PC-3 (cell line): ENCODE results near the gene MYBPC3. TPM values are rescaled to one million over a fixed set of nuclear protein-coding genes. Genes with fewer than 3 reads are reported as not detected.

Experiments
- ATAC-seq: fragments of 200-7000 bp; cut with Tn5 transposase; 2 replicates; pipeline ENCODE4 v1.9.1; 2020; ENCODE audit warnings: mild to moderate bottlenecking, moderate library complexity
- BruUV-seq: library from RNA; stranded (reverse); fragments of 400-500 nt; replicated peaks from 2 replicates; lab custom pipeline; 2021; lab: Mats Ljungman, UMichigan
- CTCF ChIA-PET: fragments of 300-600 bp; sonication (Branson Sonifier 250); formaldehyde crosslinking; loops from one replicate; lab custom pipeline; 2022; ENCODE audit warnings: antibody characterized with exemption; lab: Charles Lee
- POLR2A ChIA-PET: fragments of 300-600 bp; sonication (Branson Sonifier 250); formaldehyde crosslinking; loops from one replicate; lab custom pipeline; 2022; ENCODE audit warnings: antibody characterized with exemption; ENCODE audit not compliant: unreplicated experiment; lab: Charles Lee
- DNase-seq: peaks from one replicate; pipeline ENCODE4 v3.0.0-alpha.2; 2015
- H2AFZ ChIP-seq: fragments of 300-600 bp; sonication (generic); 2 replicates; pipeline ENCODE4 v1.6.0; 2016; ENCODE audit warnings: antibody characterized with exemption, low read length
- H3F3A ChIP-seq: fragments of 300-600 bp; sonication (generic); one replicate; pipeline ENCODE4 v1.6.0; 2017; ENCODE audit warnings: antibody characterized with exemption, low read length, control low read depth, mild to moderate bottlenecking; ENCODE audit not compliant: unreplicated experiment
- H3K27ac ChIP-seq: fragments of 300-600 bp; sonication (generic); 2 replicates; pipeline ENCODE4 v1.5.1; 2016; ENCODE audit warnings: mild to moderate bottlenecking, low read length
- H3K27me3 ChIP-seq: fragments of 300-600 bp; sonication (generic); 2 replicates; pipeline ENCODE4 v1.6.1; 2016; ENCODE audit warnings: low read length, mixed read lengths
- H3K36me3 ChIP-seq: fragments of 300-600 bp; sonication (generic); 2 replicates; pipeline ENCODE4 v1.6.1; 2016; ENCODE audit warnings: low read depth, mixed run types, low read length, mixed read lengths
- H3K4me1 ChIP-seq: fragments of 300-600 bp; sonication (generic); 2 replicates; pipeline ENCODE4 v1.5.1; 2016; ENCODE audit warnings: low read length; ENCODE audit not compliant: insufficient read depth
- H3K4me2 ChIP-seq: fragments of 300-600 bp; sonication (generic); 2 replicates; pipeline ENCODE4 v1.6.0; 2016; ENCODE audit warnings: low read length
- H3K4me3 ChIP-seq: fragments of 300-600 bp; sonication (generic); 2 replicates; pipeline ENCODE4 v1.5.1; 2016; ENCODE audit warnings: mild to moderate bottlenecking, low read length, mixed read lengths
- H3K79me2 ChIP-seq: fragments of 300-600 bp; sonication (generic); 2 replicates; pipeline ENCODE4 v1.6.1; 2017; ENCODE audit warnings: low read length, mixed read lengths
- H3K9ac ChIP-seq: fragments of 300-600 bp; sonication (generic); 2 replicates; pipeline ENCODE4 v1.6.0; 2016; ENCODE audit warnings: mild to moderate bottlenecking, low read length
- H3K9me2 ChIP-seq: fragments of 300-600 bp; sonication (generic); replicated peaks from 2 replicates; pipeline ENCODE4 v1.6.1; 2016; ENCODE audit warnings: mixed run types, low read length, mixed read lengths
- H3K9me3 ChIP-seq: fragments of 300-600 bp; sonication (generic); 2 replicates; pipeline ENCODE4 v1.6.1; 2016; ENCODE audit warnings: low read length, mixed read lengths
- H4K20me1 ChIP-seq: fragments of 300-600 bp; sonication (generic); 2 replicates; pipeline ENCODE4 v1.6.1; 2016; ENCODE audit warnings: low read length, mixed read lengths
- EZH2 ChIP-seq: fragments of 300-600 bp; sonication (generic); IDR thresholded peaks from one replicate; pipeline ENCODE4 v1.6.1; 2017; ENCODE audit warnings: antibody characterized with exemption, mild to moderate bottlenecking, low read length; ENCODE audit not compliant: unreplicated experiment
- EZH2phosphoT487 ChIP-seq: fragments of 300-600 bp; sonication (generic); IDR thresholded peaks from 2 replicates; pipeline ENCODE4 v1.6.1; 2018; ENCODE audit warnings: mild to moderate bottlenecking, antibody characterized with exemption, low read length, borderline replicate concordance
- intact Hi-C: fragments of 100-400 bp; cut with micrococcal nuclease; formaldehyde crosslinking; loops from 2 replicates; pipeline ENCODE4 v1.9.0; 2023
- total RNA-seq: library from RNA; depleted of rRNA; stranded (reverse); fragments of >200 nt; gene quantifications from 2 replicates; pipeline ENCODE4 v1.2.3, GENCODE V29; 2014
- TF ChIP-seq, protein P1 (sequence below): fragments of 300-600 bp; sonication (generic); conservative IDR thresholded peaks from 2 replicates; pipeline ENCODE4 v1.5.1; 2017; ENCODE audit warnings: antibody characterized with exemption, low read depth, mild to moderate bottlenecking, low read length

MYBPC3 gene
- total RNA-seq, 1 experiment from 2014 or later, result not detected

DNA sequence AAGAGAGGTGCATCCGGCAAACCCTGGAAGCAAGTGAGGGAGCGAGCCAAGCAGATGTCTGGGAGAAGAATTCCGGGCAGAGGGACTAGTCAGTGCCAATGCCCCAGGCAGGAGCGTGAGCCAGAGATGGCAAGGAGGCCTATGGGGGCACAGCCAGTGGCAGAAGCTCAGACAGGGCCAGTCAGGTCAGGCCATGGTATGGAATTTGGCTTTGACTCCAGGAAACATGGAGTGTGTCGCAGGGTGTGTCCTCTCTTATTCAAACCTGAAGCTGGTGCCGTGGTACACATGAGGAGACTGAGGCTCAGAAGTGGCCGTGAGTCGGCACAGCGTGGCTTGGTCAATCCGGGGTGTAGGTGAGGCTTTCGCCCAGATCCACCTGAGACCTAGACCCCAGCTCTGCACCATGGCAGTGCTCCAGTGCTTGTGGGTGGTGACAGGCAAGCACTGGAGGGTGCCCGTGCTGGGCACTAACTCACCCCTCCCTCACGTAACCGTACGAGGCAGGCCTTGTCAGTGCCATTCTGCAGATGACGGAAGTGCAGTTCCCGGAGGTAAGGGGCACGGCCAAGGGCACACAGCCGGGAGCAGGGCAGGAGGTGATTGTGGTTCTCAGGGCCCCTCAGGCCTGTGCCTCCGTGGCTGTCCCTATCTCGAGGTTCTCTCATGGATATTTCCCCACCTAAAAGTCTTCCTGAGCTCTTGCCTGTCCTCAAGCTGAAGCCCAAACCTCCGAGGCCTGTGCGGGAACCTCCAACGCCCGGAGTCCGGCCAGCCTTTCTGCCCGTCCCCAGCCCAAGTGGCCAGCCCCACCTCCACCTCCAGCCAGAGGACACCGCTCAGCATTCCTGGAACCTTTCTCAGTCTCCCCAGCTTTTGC is 36.4 kb upstream of the MYBPC3 start:
- no peak overlapping the region for H3K4me3 ChIP-seq
- no peaks in the 10 kb centered on the region for H3K27me3 ChIP-seq
- no TSS peak for BruUV-seq
- no peaks in the 10 kb centered on the region for H3K9me3 ChIP-seq
- ATAC-seq, result no peak
- H2AFZ ChIP-seq, result no peak overlapping the region
- CTCF ChIA-PET, result no interaction called here
- intact Hi-C loops, result no loop called here
- H3K36me3 ChIP-seq, result no peaks in the 10 kb centered on the region
- no peaks in the 10 kb centered on the region for H3K79me2 ChIP-seq
- no peaks in the 10 kb centered on the region for H3K9me2 ChIP-seq
- no peaks in the 10 kb centered on the region for H3K4me1 ChIP-seq
- H3K4me2 ChIP-seq, result no peak overlapping the region
- H3F3A ChIP-seq, result no peaks in the 10 kb centered on the region
- TF ChIP-seq, protein P1, sequence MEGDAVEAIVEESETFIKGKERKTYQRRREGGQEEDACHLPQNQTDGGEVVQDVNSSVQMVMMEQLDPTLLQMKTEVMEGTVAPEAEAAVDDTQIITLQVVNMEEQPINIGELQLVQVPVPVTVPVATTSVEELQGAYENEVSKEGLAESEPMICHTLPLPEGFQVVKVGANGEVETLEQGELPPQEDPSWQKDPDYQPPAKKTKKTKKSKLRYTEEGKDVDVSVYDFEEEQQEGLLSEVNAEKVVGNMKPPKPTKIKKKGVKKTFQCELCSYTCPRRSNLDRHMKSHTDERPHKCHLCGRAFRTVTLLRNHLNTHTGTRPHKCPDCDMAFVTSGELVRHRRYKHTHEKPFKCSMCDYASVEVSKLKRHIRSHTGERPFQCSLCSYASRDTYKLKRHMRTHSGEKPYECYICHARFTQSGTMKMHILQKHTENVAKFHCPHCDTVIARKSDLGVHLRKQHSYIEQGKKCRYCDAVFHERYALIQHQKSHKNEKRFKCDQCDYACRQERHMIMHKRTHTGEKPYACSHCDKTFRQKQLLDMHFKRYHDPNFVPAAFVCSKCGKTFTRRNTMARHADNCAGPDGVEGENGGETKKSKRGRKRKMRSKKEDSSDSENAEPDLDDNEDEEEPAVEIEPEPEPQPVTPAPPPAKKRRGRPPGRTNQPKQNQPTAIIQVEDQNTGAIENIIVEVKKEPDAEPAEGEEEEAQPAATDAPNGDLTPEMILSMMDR, result no peak
- TF ChIP-seq EZH2phosphoT487 (no peak), EZH2 (no peak)
- no peak for DNase-seq
- POLR2A ChIA-PET, result no interaction called here
- no peaks in the 10 kb centered on the region for H4K20me1 ChIP-seq
- no peak overlapping the region for H3K27ac ChIP-seq
- H3K9ac ChIP-seq, result no peak overlapping the region

DNA sequence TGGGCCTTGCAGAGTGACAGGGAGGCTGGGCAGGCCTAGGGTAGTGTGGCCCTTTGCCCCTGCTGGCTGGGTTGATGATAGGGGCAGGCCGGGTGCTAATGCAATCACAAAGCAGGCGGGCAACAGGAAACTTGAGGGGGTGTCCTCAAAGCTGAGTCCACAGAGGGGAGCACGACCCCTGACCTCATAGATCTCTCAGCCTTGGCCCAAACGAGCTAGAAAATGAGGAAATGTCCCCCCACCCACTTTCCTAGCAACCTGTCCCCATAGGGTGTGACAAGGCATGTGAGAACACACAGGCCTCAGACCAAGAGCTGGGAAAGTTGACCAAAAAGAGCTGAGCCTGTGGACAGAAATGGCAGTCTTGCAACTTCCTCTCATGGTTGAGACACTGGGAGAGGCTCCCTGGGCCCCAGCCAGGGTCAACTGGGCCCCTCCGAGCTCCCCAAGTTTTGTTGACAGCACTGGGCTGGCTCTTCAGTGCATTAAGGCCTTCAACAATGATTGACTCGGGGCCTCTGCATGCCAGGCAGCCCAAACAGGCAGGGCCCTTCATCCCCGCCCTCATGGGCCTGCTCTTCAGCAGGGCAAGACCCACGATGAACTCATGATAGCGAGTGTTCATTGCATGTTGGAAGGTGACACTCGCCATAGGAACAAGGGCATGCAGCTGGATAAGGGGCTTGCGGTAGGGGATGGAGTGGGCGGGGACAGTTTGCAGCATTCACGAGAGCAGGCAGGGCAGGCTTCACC is 35.6 kb upstream of the MYBPC3 start:
- no peaks in the 10 kb centered on the region for H3K4me1 ChIP-seq
- no peaks in the 10 kb centered on the region for H3K9me2 ChIP-seq
- no peaks in the 10 kb centered on the region for H3K36me3 ChIP-seq
- H3K27me3 ChIP-seq, result no peaks in the 10 kb centered on the region
- intact Hi-C loops, result no loop called here
- ATAC-seq, result no peak
- DNase-seq, result no peak
- no peak overlapping the region for H3K4me2 ChIP-seq
- CTCF ChIA-PET, result no interaction called here
- no peaks in the 10 kb centered on the region for H4K20me1 ChIP-seq
- no peak overlapping the region for H2AFZ ChIP-seq
- H3K4me3 ChIP-seq, result no peak overlapping the region
- TF ChIP-seq EZH2, result no peak
- no peak for TF ChIP-seq EZH2phosphoT487
- TF ChIP-seq, protein P1, result no peak
- no peak overlapping the region for H3K9ac ChIP-seq
- H3K27ac ChIP-seq, result no peak overlapping the region
- H3F3A ChIP-seq, result no peaks in the 10 kb centered on the region
- POLR2A ChIA-PET, result no interaction called here
- no TSS peak for BruUV-seq
- no peaks in the 10 kb centered on the region for H3K9me3 ChIP-seq
- no peaks in the 10 kb centered on the region for H3K79me2 ChIP-seq
